Measurements from ENCODE around the gene GPRIN2.
"Not testable (repeated sequence)": the region's sequence is repeated elsewhere in the genome, so short reads cannot be mapped to it uniquely, and the experiment has no call there.

- TF ChIP-seq CTCF, POLR2A (IDR thresholded peaks at IDR 0.05): not testable (repeated sequence)
These were observed 21.4 kb upstream of the GPRIN2 start for GRCh38 chr10:46577624-46578473.
